ENCODE results near the gene IL17B. TPM values are rescaled to one million over a fixed set of nuclear protein-coding genes. Genes with fewer than 3 reads are reported as not detected.

Gene IL17B
- total and polyA plus RNA-seq, 2 of the 13 experiments (the other 11 are each of a cell fraction or from before 2014, with no cell fraction given): 0.29 to 2.6 TPM

- DNase-seq (ENCODE audit: low spot score) (no peak), ATAC-seq (no peak), FAIRE-seq (no peak)
- intact Hi-C loops (cut with micrococcal nuclease; ENCODE audit: unreplicated experiment) (no loop called here), in situ Hi-C loops (cut with HindIII; ENCODE audit: extremely low pct_ligation_motif_present, low pct_unique_long_range_greater_than_20kb) (no loop called here)
- Histone ChIP-seq H4K20me1 (ENCODE audit: insufficient read depth, low read length) (0 out of 2 replicates have a peak, but pooled peaks cover 4% of the 10 kb centered on the region), H3K4me3 (replicated peaks in 1 of 3; ENCODE audit: insufficient read depth in 1 of 3, low read depth in 2 of 3, low read length in 3 of 3) (no peak overlapping the region), H2AFZ (ENCODE audit: low read length) (no peak overlapping the region), H3K36me3 (replicated peaks in 1 of 2; ENCODE audit: control insufficient read depth in 1 of 2, insufficient read depth in 2 of 2, low read length in 2 of 2) (peaks cover 9 to 58% of the 10 kb centered on the region in 2 experiments), H3K4me2 (ENCODE audit: low read depth, low read length) (no peak overlapping the region), H3K9me3 (ENCODE audit: low read length) (no peaks in the 10 kb centered on the region), H3K9ac (ENCODE audit: insufficient read depth, low read depth, low read length) (no peak overlapping the region), H3K27me3 (ENCODE audit: control insufficient read depth in 1 of 2, insufficient read depth in 2 of 2, low read length in 2 of 2) (no peaks in the 10 kb centered on the region; a peak in 1 of 5 replicates), H3K79me2 (ENCODE audit: insufficient read depth, low read length) (peaks cover 22% of the 10 kb centered on the region), H3K27ac (ENCODE audit: extremely low read length, insufficient read depth, low read length) (no peak overlapping the region), H3K4me1 (ENCODE audit: insufficient read depth, low read length) (peaks cover 38% of the 10 kb centered on the region)
- WGBS (ENCODE audit: low lambda C conversion rate): 93% methylated on average over 1 of the region's 1 CpG
- ChIA-PET CTCF (ENCODE audit: low intra/inter-chr PET ratio, low total read pairs) (no interaction called here), POLR2A (interaction anchor here (1.4 kb wide), 1 partner anchor 9 kb away, joined by 3 read pairs; the partner anchor contains the start of gene PCYOX1L)
- no TSS peak for BruUV-seq (replicated peaks)
- TF ChIP-seq ZC3H4 (CRISPR knock-in tag; IDR thresholded peaks at IDR 0.05; ENCODE audit: borderline replicate concordance): no peak
- TF ChIP-seq, protein P1, sequence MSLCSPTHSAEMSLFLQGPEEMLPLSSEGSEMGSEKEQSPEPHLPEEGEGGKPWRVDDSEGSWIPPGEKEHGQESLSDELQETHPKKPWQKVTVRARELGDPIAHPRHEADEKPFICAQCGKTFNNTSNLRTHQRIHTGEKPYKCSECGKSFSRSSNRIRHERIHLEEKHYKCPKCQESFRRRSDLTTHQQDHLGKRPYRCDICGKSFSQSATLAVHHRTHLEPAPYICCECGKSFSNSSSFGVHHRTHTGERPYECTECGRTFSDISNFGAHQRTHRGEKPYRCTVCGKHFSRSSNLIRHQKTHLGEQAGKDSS (CRISPR knock-in tag; IDR thresholded peaks at IDR 0.05; ENCODE audit: borderline replicate concordance, low read depth): no peak
- no peak for TF ChIP-seq CAMTA2 (CRISPR knock-in tag; IDR thresholded peaks at IDR 0.05; ENCODE audit: borderline replicate concordance)
- no peak for TF ChIP-seq CREBL2 (CRISPR knock-in tag; IDR thresholded peaks at IDR 0.05; ENCODE audit: borderline replicate concordance)
- no peak for TF ChIP-seq TARDBP (CRISPR knock-in tag; IDR thresholded peaks at IDR 0.05)
- no peak for TF ChIP-seq MBNL3 (CRISPR knock-in tag; conservative IDR thresholded peaks at IDR 0.05)
- no peak for TF ChIP-seq ZNF33B (CRISPR knock-in tag; IDR thresholded peaks at IDR 0.05)
- no peak for TF ChIP-seq NONO (IDR thresholded peaks at IDR 0.05)
- TF ChIP-seq NONO (CRISPR knock-in tag; conservative IDR thresholded peaks at IDR 0.05): no peak
- no peak for TF ChIP-seq HOXA5 (CRISPR knock-in tag; IDR thresholded peaks at IDR 0.05)
- TF ChIP-seq XRCC5 (optimal IDR thresholded peaks at IDR 0.05; ENCODE audit: low read length): no peak
- TF ChIP-seq HNF4G (IDR thresholded peaks at IDR 0.05; ENCODE audit: borderline replicate concordance, low read depth, low read length): no peak
- no peak for TF ChIP-seq HNF4G (CRISPR knock-in tag; IDR thresholded peaks at IDR 0.05; ENCODE audit: borderline replicate concordance, low read depth)
- no peak for TF ChIP-seq RARA (CRISPR knock-in tag; IDR thresholded peaks at IDR 0.05)
- no peak for TF ChIP-seq TRAFD1 (CRISPR knock-in tag; IDR thresholded peaks at IDR 0.05; ENCODE audit: borderline replicate concordance)
- no peak for TF ChIP-seq FOXP1 (IDR thresholded peaks at IDR 0.05)
- TF ChIP-seq FOXP1 (CRISPR knock-in tag; IDR thresholded peaks at IDR 0.05): no peak
Measured at GRCh38 chr5:149348518-149348917, 30.6 kb downstream of the IL17B start.
